SK-N-MC (cell line): Measurements from ENCODE around the gene SLC30A2.

Source experiments
- DNase-seq: peaks from one replicate; pipeline ENCODE4 v3.0.0-alpha.2; 2011; ENCODE audit warnings: low read depth, low spot score
- H3K27ac ChIP-seq: fragments of 200-600 bp; sonication (generic); 2 replicates; pipeline ENCODE4 v1.5.1; 2016; ENCODE audit warnings: mixed run types
- H3K36me3 ChIP-seq: fragments of 200-600 bp; sonication (generic); 2 replicates; pipeline ENCODE4 v1.6.1; 2017; ENCODE audit warnings: antibody characterized with exemption, low read length, mixed read lengths; ENCODE audit not compliant: insufficient read depth
- H3K4me3 ChIP-seq: fragments of 200-600 bp; sonication (generic); 2 replicates; pipeline ENCODE4 v1.5.1; 2016
- H3K9ac ChIP-seq: fragments of 200-600 bp; sonication (generic); 2 replicates; pipeline ENCODE4 v1.8.0; 2017; ENCODE audit warnings: mixed run types, mixed read lengths; ENCODE audit not compliant: insufficient read length
- H3K9me3 ChIP-seq: fragments of 200-600 bp; sonication (generic); 2 replicates; pipeline ENCODE4 v1.6.1; 2017; ENCODE audit warnings: low read depth, mild to moderate bottlenecking, antibody characterized with exemption, low read length, moderate library complexity, mixed read lengths
- EZH2 ChIP-seq: fragments of 200-600 bp; sonication (generic); IDR thresholded peaks from one replicate; pipeline ENCODE4 v1.6.1; 2017; ENCODE audit warnings: antibody characterized with exemption
- FOXP2 ChIP-seq: optimal IDR thresholded peaks from 2 replicates; pipeline ENCODE3; 2011; ENCODE audit warnings: mild to moderate bottlenecking, moderate library complexity; ENCODE audit not compliant: insufficient read depth; ENCODE audit errors: extremely low read length, control extremely low read depth
- POLR2AphosphoS5 ChIP-seq: IDR thresholded peaks from 2 replicates; pipeline ENCODE4 v1.6.1; 2012; ENCODE audit warnings: mild to moderate bottlenecking, low read depth, low read length, borderline replicate concordance

SLC30A2 gene

DNA sequence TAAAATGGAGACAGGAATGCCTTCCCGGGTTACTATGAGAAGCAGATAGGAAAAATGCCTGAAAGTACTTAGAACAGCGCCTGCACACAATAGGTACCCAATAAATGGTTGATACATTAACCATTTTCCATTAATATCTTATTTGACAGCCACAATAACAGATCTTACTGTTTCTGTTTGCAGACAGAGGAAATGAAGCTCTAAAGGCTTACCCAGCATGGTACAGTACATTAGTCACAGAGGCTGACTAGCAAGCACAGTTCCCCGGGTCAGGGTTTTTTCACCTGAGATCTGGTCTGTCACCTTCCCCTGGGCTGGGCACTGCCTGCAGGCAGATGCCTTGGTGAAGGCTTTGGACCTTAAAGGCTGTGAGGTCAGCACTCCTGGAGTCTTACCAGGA, 18.6 kb upstream of the SLC30A2 start:
- Histone ChIP-seq H3K9me3 (no peaks in the 10 kb centered on the region), H3K4me3 (no peak overlapping the region), H3K27ac (no peak overlapping the region), H3K36me3 (no peaks in the 10 kb centered on the region), H3K9ac (no peak overlapping the region)
- no peak for DNase-seq
- TF ChIP-seq FOXP2 (no peak), EZH2 (no peak), POLR2AphosphoS5 (no peak)

DNA sequence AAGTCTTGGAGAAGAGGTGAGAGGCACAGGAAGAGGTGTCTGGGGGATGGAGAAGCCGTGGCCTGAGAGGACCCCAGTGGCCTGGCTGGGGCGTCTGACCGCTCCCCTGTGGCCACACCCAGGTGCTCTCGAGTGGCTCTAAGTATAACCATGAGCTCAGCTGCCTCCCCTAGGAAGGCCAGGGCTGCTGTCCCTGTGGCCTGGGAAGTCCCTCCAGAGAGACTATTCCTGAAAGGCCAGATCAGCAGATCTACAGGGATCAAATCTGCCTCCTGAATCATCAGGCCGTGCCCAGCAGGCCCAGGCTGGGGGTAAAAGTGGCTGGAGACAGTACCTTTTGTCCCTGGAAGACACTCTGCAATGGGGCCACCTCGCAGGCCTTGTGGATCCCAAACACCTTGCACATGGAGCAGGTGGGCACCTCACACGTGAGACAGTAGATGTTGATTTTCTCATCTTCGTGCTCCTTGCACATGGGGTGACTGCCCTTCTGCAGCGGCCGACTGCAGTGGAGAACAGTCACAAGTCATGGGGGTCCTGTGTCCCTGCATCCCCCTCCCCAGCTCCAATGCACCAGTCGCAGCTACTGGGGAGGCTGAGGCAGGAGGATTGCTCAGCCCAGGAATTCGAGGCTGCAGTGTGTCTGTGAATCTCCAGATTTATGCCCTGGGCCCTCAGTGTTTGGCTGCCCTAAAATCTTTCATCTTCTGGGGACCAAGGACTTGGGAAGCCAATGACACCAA, 15.1 kb upstream of the SLC30A2 start:
- no peak for DNase-seq
- no peak overlapping the region for H3K4me3 ChIP-seq
- H3K9me3 ChIP-seq, result no peaks in the 10 kb centered on the region
- H3K9ac ChIP-seq, result no peak overlapping the region
- TF ChIP-seq POLR2AphosphoS5 (no peak), FOXP2 (no peak)
- no peak overlapping the region for H3K27ac ChIP-seq
- H3K36me3 ChIP-seq, result no peaks in the 10 kb centered on the region

DNA sequence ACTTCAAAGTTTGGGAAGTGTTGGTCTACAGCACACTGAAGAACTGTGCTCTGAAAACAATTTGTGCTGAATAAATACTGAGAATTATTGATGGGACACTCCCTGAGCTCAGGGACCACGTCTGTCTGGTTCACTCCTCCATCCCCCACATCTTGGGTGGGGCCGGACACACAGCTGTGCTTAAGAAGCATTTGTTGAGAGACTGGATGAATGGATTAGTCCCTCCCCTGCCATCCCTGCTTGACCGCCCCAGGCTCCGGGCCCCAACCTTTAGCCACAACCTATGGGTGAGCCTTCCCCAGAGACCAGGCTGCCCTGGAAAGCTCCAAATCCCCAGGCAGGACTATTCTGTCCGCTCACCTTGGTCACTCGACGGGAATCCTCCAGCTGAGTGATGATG, 14.0 kb upstream of the SLC30A2 start:
- Histone ChIP-seq H3K4me3 (no peak overlapping the region), H3K36me3 (no peaks in the 10 kb centered on the region), H3K9me3 (no peaks in the 10 kb centered on the region), H3K27ac (no peak overlapping the region), H3K9ac (no peak overlapping the region)
- no peak for TF ChIP-seq POLR2AphosphoS5
- TF ChIP-seq FOXP2, result no peak
- no peak for TF ChIP-seq EZH2
- no peak for DNase-seq

DNA sequence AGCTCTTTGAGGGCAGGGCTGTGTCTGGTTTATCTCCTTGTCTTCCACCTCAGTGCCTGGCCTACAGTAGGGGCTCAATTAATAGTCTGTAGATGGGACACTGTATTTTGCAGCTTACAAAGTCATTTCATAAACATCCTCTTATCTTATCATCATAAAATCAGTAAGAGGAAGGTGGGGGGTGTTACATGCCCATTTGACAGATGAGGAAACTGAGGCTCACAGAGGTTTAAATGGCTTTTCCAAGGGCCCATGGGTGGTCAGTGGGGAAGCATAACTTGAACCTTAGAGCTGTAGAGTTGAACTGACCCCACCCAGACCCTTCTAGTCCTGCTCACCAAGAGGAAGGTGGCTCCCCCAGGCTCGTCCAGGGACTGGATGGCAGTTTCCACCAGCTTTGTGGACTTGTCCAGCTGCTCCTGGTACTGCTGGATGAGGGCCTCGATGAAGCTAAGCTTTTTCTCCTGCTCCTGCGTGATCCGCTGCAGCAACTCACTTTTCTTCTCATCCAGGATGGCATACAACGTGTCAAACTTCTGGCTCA, 12.2 kb upstream of the SLC30A2 start:
- no peak for TF ChIP-seq POLR2AphosphoS5
- no peak for TF ChIP-seq EZH2
- no peak for TF ChIP-seq FOXP2
- Histone ChIP-seq H3K27ac (no peak overlapping the region), H3K9ac (no peak overlapping the region), H3K4me3 (no peak overlapping the region), H3K9me3 (no peaks in the 10 kb centered on the region), H3K36me3 (no peaks in the 10 kb centered on the region)
- DNase-seq, result no peak

DNA sequence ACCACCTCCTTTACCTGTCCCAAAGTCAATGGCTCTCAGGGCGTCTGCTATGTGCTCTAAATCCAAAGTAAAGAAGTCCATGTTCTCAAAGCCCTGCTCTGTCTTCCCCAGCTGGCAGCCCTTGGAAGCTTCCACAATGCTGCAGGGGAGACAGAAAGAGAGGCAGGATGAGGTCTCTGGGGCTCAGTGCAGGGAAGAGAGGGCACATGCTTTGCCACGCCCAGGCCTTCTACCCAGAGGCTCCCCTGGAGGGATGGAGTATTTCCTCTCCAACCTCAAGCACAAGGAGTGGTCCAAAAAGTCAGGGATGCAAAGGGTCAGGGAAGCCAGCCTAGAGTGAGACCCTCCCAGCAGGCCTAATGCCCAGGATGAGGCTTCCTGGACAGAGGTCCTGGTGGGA, 11.3 kb upstream of the SLC30A2 start:
- TF ChIP-seq POLR2AphosphoS5, result no peak
- TF ChIP-seq EZH2, result no peak
- TF ChIP-seq FOXP2, result no peak
- H3K9ac ChIP-seq, result no peak overlapping the region
- DNase-seq, result no peak
- H3K4me3 ChIP-seq, result no peak overlapping the region
- H3K27ac ChIP-seq, result no peak overlapping the region
- H3K9me3 ChIP-seq, result no peaks in the 10 kb centered on the region
- H3K36me3 ChIP-seq, result no peaks in the 10 kb centered on the region

DNA sequence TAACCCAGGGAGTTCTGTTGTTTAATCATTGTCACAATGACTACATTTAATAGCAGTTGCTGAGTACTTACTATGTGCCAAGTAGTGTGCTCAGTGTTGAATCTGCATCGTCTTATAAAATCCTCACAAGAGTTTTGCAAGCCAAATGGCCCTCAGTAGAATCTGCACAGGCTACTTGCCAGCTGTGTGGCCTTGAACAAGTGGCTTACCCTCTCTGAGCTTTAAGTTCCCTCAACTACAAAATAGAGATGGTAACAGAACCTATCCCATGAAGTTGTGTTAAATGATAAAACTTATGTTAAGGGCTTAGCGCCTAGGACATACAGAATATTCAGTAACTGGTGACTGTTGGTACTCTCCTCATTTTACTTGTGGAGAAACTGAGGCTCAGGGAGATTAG, 9.1 kb upstream of the SLC30A2 start:
- Histone ChIP-seq H3K36me3 (no peaks in the 10 kb centered on the region), H3K4me3 (no peak overlapping the region), H3K27ac (no peak overlapping the region), H3K9me3 (no peaks in the 10 kb centered on the region), H3K9ac (no peak overlapping the region)
- no peak for DNase-seq
- TF ChIP-seq EZH2 (no peak), FOXP2 (no peak), POLR2AphosphoS5 (no peak)

DNA sequence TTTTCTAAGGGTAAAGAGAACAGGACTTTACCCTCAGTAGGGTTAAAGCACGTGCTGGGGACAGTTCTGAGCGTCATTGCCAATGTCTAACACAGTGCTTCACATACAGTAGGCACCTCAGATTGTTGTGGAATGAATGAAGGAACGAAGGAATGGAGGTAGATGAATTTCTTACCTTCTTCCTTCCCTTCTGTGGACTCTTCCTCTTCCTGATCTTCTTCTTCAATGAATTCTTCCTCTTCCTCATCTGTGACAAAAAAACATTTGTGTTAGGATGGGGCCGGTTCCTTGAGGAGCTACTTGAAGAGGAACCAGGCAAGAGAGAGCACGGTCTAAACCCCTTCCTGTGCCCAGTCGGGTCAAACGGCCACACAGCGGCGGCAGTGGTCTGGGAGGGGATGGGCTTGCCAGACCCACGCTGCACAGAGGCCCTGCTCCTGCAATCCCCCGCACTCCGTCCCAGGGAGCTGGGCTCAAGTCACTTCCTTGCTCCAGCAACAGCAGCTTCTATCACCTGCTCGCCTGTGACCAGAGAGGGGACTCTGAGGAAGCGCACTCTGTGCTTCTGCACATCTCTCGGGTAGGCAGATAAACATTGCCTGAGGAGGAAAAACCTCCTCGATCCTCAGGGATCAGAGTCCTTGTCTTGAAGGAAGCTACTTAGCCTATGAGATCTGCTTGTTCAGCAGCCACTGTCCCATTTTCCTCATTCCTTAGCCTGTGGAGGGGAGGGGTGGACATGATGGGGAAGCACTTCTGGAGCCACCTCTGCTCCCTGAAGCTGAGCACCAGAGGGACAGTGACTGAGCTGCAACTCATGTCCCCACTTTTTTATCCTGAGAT, 8.0 kb upstream of the SLC30A2 start:
- no peak overlapping the region for H3K9ac ChIP-seq

DNA sequence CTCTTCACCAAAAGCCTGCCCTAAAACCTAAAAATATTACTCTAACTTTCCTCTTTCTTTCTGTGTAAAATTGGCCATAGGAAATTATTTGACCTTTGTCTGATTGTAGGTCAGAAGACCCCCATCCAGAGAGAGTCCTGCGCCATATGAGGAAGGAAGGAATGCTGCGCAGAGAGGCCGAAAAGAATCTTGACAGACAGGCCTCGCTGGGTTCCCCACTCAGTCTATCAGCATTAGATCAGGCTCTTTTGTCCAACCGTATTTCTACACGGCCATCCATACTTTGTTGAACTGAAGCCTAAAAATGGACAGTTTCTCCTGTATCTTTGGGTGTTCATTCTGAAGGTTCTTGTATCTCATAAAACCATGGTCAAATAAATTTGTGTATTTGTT, 4.3 kb upstream of the SLC30A2 start:
- Histone ChIP-seq H3K27ac (no peak overlapping the region), H3K36me3 (no peaks in the 10 kb centered on the region), H3K9me3 (no peaks in the 10 kb centered on the region), H3K9ac (no peak overlapping the region), H3K4me3 (no peak overlapping the region)
- TF ChIP-seq POLR2AphosphoS5 (no peak), EZH2 (no peak), FOXP2 (no peak)
- DNase-seq, result no peak

More for the DNA sequence above, 8.0 kb upstream of the SLC30A2 start:
- H3K27ac ChIP-seq, result no peak overlapping the region
- no peak for TF ChIP-seq EZH2
- TF ChIP-seq POLR2AphosphoS5, result no peak
- no peak for TF ChIP-seq FOXP2
- no peaks in the 10 kb centered on the region for H3K36me3 ChIP-seq
- H3K9me3 ChIP-seq, result no peaks in the 10 kb centered on the region
- DNase-seq, result no peak
- no peak overlapping the region for H3K4me3 ChIP-seq
